K562 (cell line): ENCODE data around the gene CDYL2. TPM values are rescaled to one million over a fixed set of nuclear protein-coding genes. Genes with fewer than 3 reads are reported as not detected.

Source experiments
- ATAC-seq: fragments of 200-7000 bp; cut with Tn5 transposase; 3 replicates; pipeline ENCODE4 v1.9.1; 2020; ENCODE audit warnings: moderate library complexity
- BruUV-seq: library from RNA; stranded (reverse); fragments of 400-500 nt; replicated peaks from 2 replicates; lab custom pipeline; 2021; lab: Mats Ljungman, UMichigan
- CTCF ChIA-PET: fragments of 300-600 bp; formaldehyde crosslinking; extraction: SDS; loops from one replicate; lab custom pipeline; 2021; ENCODE audit warnings: low intra/inter-chr PET ratio; lab: Yijun Ruan, JAX
- POLR2A ChIA-PET: fragments of 300-600, 350-650 bp; sonication (Branson Sonifier 250); formaldehyde crosslinking; extraction: SDS; loops from one replicate; lab custom pipeline; 2021; ENCODE audit warnings: antibody characterized with exemption, inconsistent platforms; lab: Yijun Ruan, JAX
- DNase-seq, 4 experiments: peaks; one replicate each; pipeline versions ENCODE4 v3.0.0 to v3.0.0-alpha.2; 2011 to 2018; ENCODE audit warnings: low spot score in 3 of 4, mixed read lengths in 3 of 4; ENCODE audit errors: extremely low read depth in 1 of 4
- FAIRE-seq: peaks from 2 replicates; lab custom pipeline; 2011; peaks lifted over from hg19 to GRCh38; lab: Jason Lieb, UNC
- H2AFZ ChIP-seq: 2 replicates; pipeline ENCODE4 v1.6.0; 2011; ENCODE audit warnings: low read depth, low read length, control low read depth, inconsistent platforms
- H3K27ac ChIP-seq: fragments of 200-600 bp; 3 replicates; pipeline ENCODE4 v1.8.0; 2011; ENCODE audit warnings: low read depth, mild to moderate bottlenecking, control low read depth, inconsistent platforms, low read length, moderate library complexity, mixed read lengths; ENCODE audit errors: extremely low read depth
- H3K27me3 ChIP-seq, 2 experiments: fragments of 300-600 bp in 1 of 2; 2 replicates in 1 of 2; 3 replicates in 1 of 2; pipeline versions ENCODE4 v1.6.0 to v1.8.0; 2011; ENCODE audit warnings: inconsistent platforms in 2 of 2, low read length in 2 of 2, mild to moderate bottlenecking in 1 of 2, mixed read lengths in 1 of 2, moderate library complexity in 1 of 2; ENCODE audit not compliant: control insufficient read depth in 2 of 2, insufficient read depth in 2 of 2
- H3K36me3 ChIP-seq: fragments of 300-600 bp; 3 replicates; pipeline ENCODE4 v1.8.0; 2011; ENCODE audit warnings: mild to moderate bottlenecking, low read length, inconsistent platforms; ENCODE audit not compliant: control insufficient read depth, insufficient read depth
- H3K4me1 ChIP-seq, 2 experiments: fragments of 200-600 bp in 1 of 2; replicated peaks in 1 of 2; 2 replicates in 1 of 2; 3 replicates in 1 of 2; pipeline versions ENCODE4 v1.5.1 to v1.8.0; 2011; ENCODE audit warnings: inconsistent platforms in 2 of 2, low read length in 2 of 2, mild to moderate bottlenecking in 1 of 2, mixed read lengths in 1 of 2, moderate library complexity in 1 of 2; ENCODE audit not compliant: control insufficient read depth in 2 of 2, insufficient read depth in 2 of 2
- H3K4me2 ChIP-seq: 2 replicates; pipeline ENCODE4 v1.6.1; 2011; ENCODE audit warnings: low read length, control low read depth, inconsistent platforms, mixed read lengths; ENCODE audit not compliant: insufficient read depth
- H3K4me3 ChIP-seq: fragments of 200-600 bp; sonication (generic), shearing (Covaris generic); 2 replicates; pipeline ENCODE4 v1.5.1; 2016; ENCODE audit warnings: control low read depth, inconsistent platforms
- H3K79me2 ChIP-seq: fragments of 200-600 bp; 3 replicates; pipeline ENCODE4 v1.8.0; 2011; ENCODE audit warnings: low read length, inconsistent platforms; ENCODE audit not compliant: control insufficient read depth, insufficient read depth
- H3K9ac ChIP-seq, 2 experiments: 2 replicates each; pipeline versions ENCODE4 v1.6.0 to v1.6.1; 2011; ENCODE audit warnings: low read depth in 2 of 2, low read length in 2 of 2, control low read depth in 1 of 2, inconsistent platforms in 1 of 2, mild to moderate bottlenecking in 1 of 2, mixed read lengths in 1 of 2; ENCODE audit not compliant: insufficient read depth in 1 of 2
- H3K9me1 ChIP-seq: one replicate; pipeline ENCODE4 v1.6.0; 2011; ENCODE audit warnings: inconsistent platforms, mild to moderate bottlenecking, low read length, moderate library complexity; ENCODE audit not compliant: control insufficient read depth, insufficient read depth
- H3K9me3 ChIP-seq: replicated peaks from 2 replicates; pipeline ENCODE4 v1.5.1; 2011; ENCODE audit warnings: low read depth, low read length, inconsistent platforms; ENCODE audit not compliant: control insufficient read depth, insufficient read depth
- H4K20me1 ChIP-seq: replicated peaks from 2 replicates; pipeline ENCODE4 v1.6.1; 2011; ENCODE audit warnings: low read length, inconsistent platforms, mixed read lengths; ENCODE audit not compliant: control insufficient read depth, insufficient read depth
- ARNT ChIP-seq, 2 experiments: fragments of 450-650 bp; IDR thresholded peaks; 2 replicates each; pipeline ENCODE4 v1.6.1; 2016; ENCODE audit warnings: mild to moderate bottlenecking in 1 of 2
- CEBPG ChIP-seq, 3 experiments: fragments of 200-800 bp in 1 of 3; sonication (Bioruptor generic) in 1 of 3; sonication (generic) in 1 of 3; formaldehyde crosslinking in 1 of 3; IDR thresholded peaks in 2 of 3; conservative IDR thresholded peaks in 1 of 3; 2 replicates each; pipeline versions ENCODE4 v1.6.1 to v1.8.0; 2016 to 2022; ENCODE audit warnings: missing compliant biosample characterization in 2 of 3, missing genetic modification characterization in 2 of 3, mild to moderate bottlenecking in 1 of 3, missing genetic modification reagents in 1 of 3
- EHMT2 ChIP-seq: fragments of 450-650 bp; IDR thresholded peaks from 2 replicates; pipeline ENCODE4 v1.6.1; 2018; ENCODE audit warnings: antibody characterized with exemption
- FOXA1 ChIP-seq: fragments of 450-650 bp; IDR thresholded peaks from 2 replicates; pipeline ENCODE4 v1.6.1; 2016; ENCODE audit warnings: mild to moderate bottlenecking, borderline replicate concordance
- GTF2F1 ChIP-seq: IDR thresholded peaks from 2 replicates; pipeline ENCODE4 v1.6.1; 2011; ENCODE audit warnings: low read depth, low read length, improper control_type of control experiment
- HIVEP1 ChIP-seq: fragments of 250-450 bp; sonication (Bioruptor Pico); IDR thresholded peaks from 2 replicates; pipeline ENCODE4 v1.4.0; 2020; ENCODE audit warnings: mild to moderate bottlenecking
- KDM1A ChIP-seq, 2 experiments: fragments of 450-650 bp; IDR thresholded peaks; 2 replicates each; pipeline ENCODE4 v1.6.1; 2016; ENCODE audit warnings: mild to moderate bottlenecking in 2 of 2
- MAZ ChIP-seq, 2 experiments: fragments of 450-650 bp in 1 of 2; sonication (generic) in 1 of 2; formaldehyde crosslinking; IDR thresholded peaks in 1 of 2; conservative IDR thresholded peaks in 1 of 2; 2 replicates each; pipeline versions ENCODE4 v1.4.0 to v1.5.0; 2020; ENCODE audit warnings: mild to moderate bottlenecking in 1 of 2, missing genetic modification reagents in 1 of 2
- MXD1 ChIP-seq: fragments of 250-450 bp; sonication (Bioruptor Pico); IDR thresholded peaks from 2 replicates; pipeline ENCODE4 v1.8.0; 2021; ENCODE audit warnings: borderline replicate concordance, mild to moderate bottlenecking, moderate library complexity; ENCODE audit not compliant: poor library complexity, severe bottlenecking
- NCOA2 ChIP-seq, 2 experiments: fragments of 450-650 bp; IDR thresholded peaks; 2 replicates each; pipeline ENCODE4 v1.6.1; 2018; ENCODE audit warnings: mild to moderate bottlenecking in 2 of 2, moderate library complexity in 1 of 2; ENCODE audit not compliant: partially characterized antibody in 2 of 2
- NFYB ChIP-seq: IDR thresholded peaks from 2 replicates; pipeline ENCODE4 v1.6.1; 2011; ENCODE audit warnings: mild to moderate bottlenecking, moderate library complexity; ENCODE audit not compliant: insufficient read length; ENCODE audit errors: extremely low read depth
- POLR3A ChIP-seq: IDR thresholded peaks from 2 replicates; pipeline ENCODE4 v1.6.1; 2011; ENCODE audit warnings: borderline replicate concordance, mild to moderate bottlenecking, moderate library complexity; ENCODE audit not compliant: insufficient read length, insufficient read depth; ENCODE audit errors: extremely low read depth
- SNAPC5 ChIP-seq: fragments of 250-450 bp; sonication (Bioruptor Pico); IDR thresholded peaks from 2 replicates; pipeline ENCODE4 v1.8.0; 2021; ENCODE audit warnings: moderate library complexity, mild to moderate bottlenecking, inconsistent platforms
- SRF ChIP-seq, 2 experiments: fragments of 250-450, 450-650 bp in 1 of 2; sonication (Bioruptor Pico) in 1 of 2; sonication (generic) in 1 of 2; formaldehyde crosslinking; IDR thresholded peaks; 2 replicates each; pipeline versions ENCODE4 v1.5.0 to v1.5.1; 2020 to 2022; ENCODE audit warnings: mild to moderate bottlenecking in 1 of 2, missing genetic modification reagents in 1 of 2
- SRSF7 ChIP-seq: fragments of 200-400 bp; formaldehyde crosslinking; optimal IDR thresholded peaks from 2 replicates; pipeline ENCODE3; 2017; ENCODE audit warnings: mild to moderate bottlenecking, low read depth, low read length
- ZBTB7A ChIP-seq: IDR thresholded peaks from 2 replicates; pipeline ENCODE4 v1.6.1; 2011; ENCODE audit warnings: low read depth, mild to moderate bottlenecking, low read length, moderate library complexity, borderline replicate concordance; ENCODE audit not compliant: control insufficient read depth
- ZFP30 ChIP-seq: fragments of 250-450 bp; sonication (Bioruptor Pico); IDR thresholded peaks from 2 replicates; pipeline ENCODE4 v1.8.0; 2022; ENCODE audit warnings: moderate library complexity, mild to moderate bottlenecking, inconsistent platforms, borderline replicate concordance
- ZNF124 ChIP-seq: sonication (generic); formaldehyde crosslinking; IDR thresholded peaks from 2 replicates; pipeline ENCODE4 v1.8.1; 2022; ENCODE audit warnings: missing genetic modification reagents
- ZNF398 ChIP-seq: fragments of 250-450 bp; sonication (Bioruptor Pico); IDR thresholded peaks from 2 replicates; pipeline ENCODE4 v1.8.0; 2021; ENCODE audit warnings: moderate library complexity, mild to moderate bottlenecking, inconsistent platforms
- WGBS: fragments of 100-300 bp; shearing (Covaris generic); methylation state at CpG from one replicate; pipeline ENCODE4 v1.1.6; 2016; ENCODE audit warnings: low coverage, mixed read lengths; ENCODE audit not compliant: insufficient coverage; ENCODE audit errors: missing lambda C conversion rate; 5-methylcytosine and 5-hydroxymethylcytosine counted together
- in situ Hi-C: fragments of 300-500 bp; cut with MboI; formaldehyde crosslinking; loops from 4 replicates; pipeline ENCODE4 v1.15.0; 2018; ENCODE audit warnings: inconsistent platforms, mixed read lengths
- intact Hi-C: fragments of 100-400 bp; cut with micrococcal nuclease; formaldehyde crosslinking; loops from 2 replicates; pipeline ENCODE4 v1.14.2; 2022
- polyA plus RNA-seq, 8 experiments: library from polyadenylated mRNA; depleted of rRNA in 4 of 8; stranded (reverse) in 5 of 8; unstranded in 3 of 8; fragments of >200 nt; fragmentation: Nextera tagmentation in 2 of 8; fragmentation: Illumina TruSeq in 1 of 8; extraction: Ambion mirVana in 2 of 8; extraction: Trizol in 1 of 8; gene quantifications; 2 replicates each; pipeline versions ENCODE4 v1.2.1 to v1.2.3, GENCODE V29; 2011 to 2014; ENCODE audit warnings: inconsistent platforms in 1 of 8, missing spikeins in 1 of 8
- total RNA-seq, 7 experiments: library from RNA; depleted of rRNA in 6 of 7; stranded (reverse); fragments of >200 nt in 6 of 7; fragmentation: Illumina TruSeq in 2 of 7; extraction: Trizol in 2 of 7; gene quantifications; 2 replicates each; pipeline versions ENCODE4 v1.2.1 to v1.2.3, GENCODE V29; 2011 to 2021; ENCODE audit warnings: low replicate concordance in 1 of 7

Gene CDYL2
- total and polyA plus RNA-seq, 9 of the 15 experiments (the other 6 are each of a cell fraction or from before 2014, with no cell fraction given): under 0.01 to 0.04 (median 0.01) TPM; not detected in 6

GRCh38 chr16:80563066-80563465 is 241.3 kb downstream of the CDYL2 start:
- Histone ChIP-seq H3K4me2 (no peak overlapping the region), H3K4me3 (no peak overlapping the region), H3K27me3 (peaks cover 0 to 7% of the 10 kb centered on the region in 2 experiments; a peak in 2 of 5 replicates), H4K20me1 (no peaks in the 10 kb centered on the region), H3K27ac (no peak overlapping the region), H3K9me3 (no peaks in the 10 kb centered on the region), H3K9me1 (no peaks in the 10 kb centered on the region), H3K79me2 (no peaks in the 10 kb centered on the region), H3K9ac (no peak overlapping the region), H2AFZ (no peak overlapping the region), H3K36me3 (no peaks in the 10 kb centered on the region), H3K4me1 (no peaks in the 10 kb centered on the region)
- intact Hi-C loops: no loop called here
- CTCF ChIA-PET: no interaction called here
- no peak for TF ChIP-seq HIVEP1 (CRISPR knock-in tag)
- TF ChIP-seq SRSF7: no peak
- no peak for TF ChIP-seq NCOA2 (IDR thresholded peaks at IDR 0.05; ENCODE audit: partially characterized antibody in 2 of 2)
- TF ChIP-seq POLR3A: no peak
- no peak for TF ChIP-seq ZBTB7A
- TF ChIP-seq ZNF124 (CRISPR knock-in tag): no peak
- no peak for TF ChIP-seq SNAPC5 (CRISPR knock-in tag)
- TF ChIP-seq MAZ (CRISPR knock-in tag; conservative IDR thresholded peaks at IDR 0.05 in 1 of 2, IDR thresholded peaks at IDR 0.05 in 1 of 2): no peak
- no peak for TF ChIP-seq MXD1
- no peak for TF ChIP-seq CEBPG (CRISPR knock-in tag; IDR thresholded peaks at IDR 0.05)
- no peak for TF ChIP-seq CEBPG (tag; conservative IDR thresholded peaks at IDR 0.05 in 1 of 2, IDR thresholded peaks at IDR 0.05 in 1 of 2)
- TF ChIP-seq SRF (CRISPR knock-in tag; IDR thresholded peaks at IDR 0.05): no peak
- TF ChIP-seq FOXA1: no peak
- no peak for TF ChIP-seq GTF2F1
- no peak for TF ChIP-seq KDM1A (IDR thresholded peaks at IDR 0.05)
- TF ChIP-seq ARNT (IDR thresholded peaks at IDR 0.05): no peak
- no peak for TF ChIP-seq EHMT2
- no peak for TF ChIP-seq ZFP30 (CRISPR knock-in tag)
- no peak for TF ChIP-seq NFYB
- no peak for TF ChIP-seq ZNF398 (CRISPR knock-in tag)
- FAIRE-seq (no peak), DNase-seq (no peak), ATAC-seq (no peak)
- POLR2A ChIA-PET: no interaction called here
- 0% methylated on average over 3 of the region's 3 CpGs for WGBS
- no TSS peak for BruUV-seq
- in situ Hi-C loops: no loop called here
